ENCODE measurements around the gene GALNT17.
"Not testable (repeated sequence)": the region's sequence is repeated elsewhere in the genome, so short reads cannot be mapped to it uniquely, and the experiment has no call there.

GRCh38 chr7:71737931-71738540, 606.1 kb downstream of the GALNT17 start:
- TF ChIP-seq CTCF (tag by site-specific recombination; IDR thresholded peaks at IDR 0.05); ZFHX2 (tag by site-specific recombination; conservative IDR thresholded peaks at IDR 0.05); ZNF311 (tag by site-specific recombination; IDR thresholded peaks at IDR 0.05; ENCODE audit: borderline replicate concordance); KLF10 (tag by site-specific recombination; IDR thresholded peaks at IDR 0.05); KLF1 (tag by site-specific recombination; IDR thresholded peaks at IDR 0.05); ZNF324 (tag by site-specific recombination; IDR thresholded peaks at IDR 0.05); ZNF610 (tag by site-specific recombination; IDR thresholded peaks at IDR 0.05; ENCODE audit: borderline replicate concordance): not testable (repeated sequence)

Data from HEK293 (cell line).